AG09319 (cell line): Measurements from ENCODE around the gene DGKH.

ENCODE experiments used
- DNase-seq: peaks from one replicate; pipeline ENCODE4 v3.0.0-alpha.2; 2010; ENCODE audit warnings: low read depth; ENCODE audit errors: extremely low read depth
- TF ChIP-seq, protein P1 (sequence below): IDR thresholded peaks from 2 replicates; pipeline ENCODE4 v1.5.1; 2011; ENCODE audit warnings: low read depth, mild to moderate bottlenecking, inconsistent platforms, low read length, moderate library complexity

Gene DGKH

DNA sequence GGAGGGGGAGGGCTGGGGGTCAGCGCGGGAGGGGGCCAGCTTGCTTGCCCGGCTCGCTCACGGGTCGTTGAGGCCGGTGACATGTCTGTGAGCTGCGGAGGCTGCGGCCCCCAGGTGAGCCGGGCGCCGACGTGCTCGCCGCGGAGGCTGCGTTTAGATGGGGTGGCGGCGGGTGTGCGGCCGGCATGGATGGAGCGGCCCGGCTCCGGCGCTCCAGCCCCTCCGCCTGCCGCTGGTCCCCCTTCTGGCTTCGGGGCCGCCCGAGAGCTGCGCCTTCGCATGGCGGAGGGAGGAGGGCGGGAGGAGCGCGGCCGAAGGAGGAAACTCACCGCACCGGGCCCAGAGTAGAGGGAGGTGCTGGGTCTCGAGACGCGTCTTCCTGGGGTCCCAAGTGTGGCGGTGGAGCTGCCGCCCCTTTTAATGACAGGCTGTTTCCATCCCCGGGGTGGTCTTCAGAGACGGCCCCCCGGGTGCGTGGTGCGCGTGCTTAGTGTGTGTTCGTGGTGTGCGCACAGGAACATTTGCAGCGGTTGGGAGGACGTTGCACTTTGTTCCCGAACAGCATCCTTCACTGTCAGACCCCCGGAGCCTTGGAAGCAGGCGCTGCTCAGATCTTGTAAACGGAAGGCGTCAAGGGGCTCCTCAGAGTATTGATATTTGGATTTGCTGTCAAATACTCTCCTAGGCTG is 223.8 kb downstream of the DGKH start, which contains the start of gene AKAP11:
TSS of gene AKAP11 (plus strand) at position 38 of the 689 bp plus-strand sequence. CDS start 14,197 bp downstream, outside the sequence.
- no peak for DNase-seq
- TF ChIP-seq, protein P1, sequence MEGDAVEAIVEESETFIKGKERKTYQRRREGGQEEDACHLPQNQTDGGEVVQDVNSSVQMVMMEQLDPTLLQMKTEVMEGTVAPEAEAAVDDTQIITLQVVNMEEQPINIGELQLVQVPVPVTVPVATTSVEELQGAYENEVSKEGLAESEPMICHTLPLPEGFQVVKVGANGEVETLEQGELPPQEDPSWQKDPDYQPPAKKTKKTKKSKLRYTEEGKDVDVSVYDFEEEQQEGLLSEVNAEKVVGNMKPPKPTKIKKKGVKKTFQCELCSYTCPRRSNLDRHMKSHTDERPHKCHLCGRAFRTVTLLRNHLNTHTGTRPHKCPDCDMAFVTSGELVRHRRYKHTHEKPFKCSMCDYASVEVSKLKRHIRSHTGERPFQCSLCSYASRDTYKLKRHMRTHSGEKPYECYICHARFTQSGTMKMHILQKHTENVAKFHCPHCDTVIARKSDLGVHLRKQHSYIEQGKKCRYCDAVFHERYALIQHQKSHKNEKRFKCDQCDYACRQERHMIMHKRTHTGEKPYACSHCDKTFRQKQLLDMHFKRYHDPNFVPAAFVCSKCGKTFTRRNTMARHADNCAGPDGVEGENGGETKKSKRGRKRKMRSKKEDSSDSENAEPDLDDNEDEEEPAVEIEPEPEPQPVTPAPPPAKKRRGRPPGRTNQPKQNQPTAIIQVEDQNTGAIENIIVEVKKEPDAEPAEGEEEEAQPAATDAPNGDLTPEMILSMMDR, result no peak

DNA sequence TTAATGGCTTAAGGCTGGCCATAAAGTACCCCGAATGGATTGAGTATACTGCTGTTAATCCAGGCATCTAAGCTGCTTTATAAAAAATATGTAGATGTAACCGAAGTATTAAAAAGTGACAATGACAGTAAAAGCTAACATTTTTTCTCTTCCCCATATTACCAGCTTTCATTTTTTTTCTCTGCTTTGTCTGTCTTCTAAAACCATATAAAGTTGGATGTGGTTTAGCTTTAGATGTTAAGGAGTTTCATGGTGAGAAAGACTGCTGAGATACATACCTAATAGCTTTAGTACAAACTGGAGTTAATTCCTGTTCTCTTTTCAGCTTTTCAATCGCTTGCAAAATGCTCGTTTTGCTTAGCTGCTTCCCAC is 224.3 kb downstream of the DGKH start:
- DNase-seq, result no peak
- TF ChIP-seq, protein P1, result no peak

DNA sequence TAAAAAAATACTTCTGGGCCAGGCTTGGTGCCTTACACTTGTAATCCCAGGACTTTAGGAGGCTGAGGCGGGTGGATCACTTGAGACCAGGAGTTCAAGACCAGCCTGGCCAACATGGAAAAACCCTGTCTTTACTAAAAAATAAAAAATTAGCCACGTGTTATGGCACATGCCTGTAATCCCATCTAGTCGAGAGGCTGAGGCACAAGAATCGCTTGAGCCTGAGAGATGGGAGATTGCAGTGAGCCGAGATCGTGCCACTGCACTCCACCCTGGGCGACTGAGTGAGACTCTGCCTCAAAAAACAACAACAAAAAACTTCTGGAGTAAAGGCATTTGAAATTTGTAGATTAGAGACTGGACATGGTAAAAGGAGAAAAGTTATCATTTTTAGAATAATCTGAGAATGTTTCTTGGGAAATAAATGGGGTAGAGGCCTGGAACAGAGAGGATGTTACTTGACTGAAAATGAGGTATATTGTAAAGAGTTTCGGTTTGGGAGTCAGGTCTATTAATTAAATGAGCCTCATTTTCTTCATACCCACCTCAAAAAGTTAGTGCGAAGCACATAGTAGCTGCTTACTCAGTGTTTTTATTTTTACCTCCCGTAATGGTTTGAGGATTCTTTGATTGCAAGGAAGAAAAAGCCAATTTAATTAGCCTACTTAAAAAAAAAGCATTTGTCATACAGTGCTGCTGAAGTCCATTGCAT is 226.1 kb downstream of the DGKH start:
- TF ChIP-seq, protein P1, result no peak
- DNase-seq, result no peak

DNA sequence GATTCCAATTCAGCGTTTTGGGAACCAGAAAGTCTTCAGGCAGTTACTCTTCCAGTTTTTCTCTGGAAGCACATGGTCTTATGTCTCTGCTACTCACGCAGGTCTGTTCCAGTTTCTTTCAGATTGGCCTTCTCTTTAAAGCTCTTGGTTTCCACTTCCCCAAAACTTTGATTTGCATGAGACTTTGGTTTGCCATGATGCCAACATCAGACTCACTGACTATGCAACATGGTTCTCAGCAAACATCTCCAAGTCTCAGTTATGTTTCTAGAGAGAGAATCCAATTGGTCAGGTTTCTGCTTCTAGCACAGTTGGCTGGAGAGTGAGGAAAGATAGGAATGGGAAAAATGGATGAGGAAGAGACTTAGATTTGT is 226.6 kb downstream of the DGKH start:
- DNase-seq, result no peak
- TF ChIP-seq, protein P1, result no peak

DNA sequence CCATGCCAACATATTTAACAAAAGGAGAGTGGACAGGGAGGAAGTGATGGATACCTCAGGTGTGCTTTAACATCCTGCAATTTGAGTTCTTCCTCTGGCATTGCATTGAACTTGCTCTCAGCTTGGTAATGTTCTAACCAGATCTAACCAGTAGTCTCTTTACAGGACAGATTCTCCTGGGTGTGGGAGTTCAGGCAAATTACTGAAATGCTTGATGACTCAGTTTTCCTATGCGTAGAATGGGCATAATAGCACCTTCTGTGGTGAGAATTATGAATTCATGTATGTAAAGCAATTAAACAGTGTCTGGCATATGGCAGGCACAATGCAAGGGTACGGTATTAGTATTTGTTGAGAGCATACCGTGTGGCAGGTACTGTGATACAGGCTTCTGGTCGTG is 227.1 kb downstream of the DGKH start:
- DNase-seq, result no peak
- TF ChIP-seq, protein P1, result no peak

DNA sequence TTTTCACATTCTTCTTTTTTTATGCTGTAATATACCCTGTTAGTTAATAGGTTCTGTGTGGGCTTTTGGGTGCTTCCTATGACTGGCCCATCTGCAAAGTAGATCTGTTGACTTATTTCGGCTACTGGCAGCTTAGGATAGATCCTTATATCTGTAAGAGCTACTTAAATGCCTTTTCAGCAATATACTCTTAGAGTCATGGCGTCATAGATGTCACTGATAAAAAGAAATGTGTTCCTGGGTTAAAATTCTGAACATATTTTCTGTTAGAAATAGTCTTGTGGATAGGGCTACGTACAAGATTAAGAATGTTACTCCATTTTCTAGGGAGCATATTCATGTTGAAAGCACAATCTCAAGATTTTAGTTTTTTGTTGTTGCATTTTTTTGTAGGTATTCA is 228.2 kb downstream of the DGKH start:
- no peak for DNase-seq
- TF ChIP-seq, protein P1, result no peak

DNA sequence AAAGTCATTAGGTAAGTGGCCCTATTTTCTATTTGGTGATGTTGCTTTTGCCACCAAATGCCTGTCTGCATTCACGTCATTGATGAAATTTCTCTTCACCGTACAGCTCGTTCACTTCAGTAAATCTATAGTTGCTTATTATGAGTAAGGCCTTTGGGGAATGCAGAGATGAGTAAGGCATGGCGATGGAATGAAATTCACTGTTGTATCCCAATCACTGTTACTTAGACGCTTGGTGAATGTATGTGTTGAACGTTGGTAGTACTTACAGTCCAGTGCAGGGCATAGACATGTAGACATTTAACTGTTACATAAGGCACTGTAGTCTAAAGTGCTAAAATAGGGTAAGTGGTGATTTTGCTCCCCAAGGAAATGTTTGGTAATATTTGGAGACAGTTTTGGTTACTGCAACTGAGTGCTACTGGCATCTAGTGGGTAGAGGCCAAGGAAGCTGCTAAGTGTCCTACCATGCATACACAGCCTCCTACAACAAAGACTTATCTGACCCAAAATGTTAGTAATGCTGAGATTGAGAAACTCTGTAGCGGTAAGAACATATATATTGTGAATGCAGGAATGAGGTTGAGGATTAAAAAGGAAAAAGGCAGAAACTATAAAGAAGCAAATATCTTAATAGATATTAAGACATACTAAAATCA is 229.3 kb downstream of the DGKH start:
- TF ChIP-seq, protein P1, result no peak
- DNase-seq, result no peak
